B cell (primary cell): ENCODE data around the gene CDA. TPM values are rescaled to one million over a fixed set of nuclear protein-coding genes. Genes with fewer than 3 reads are reported as not detected.

Source experiments
- ATAC-seq: fragments of 200-7000 bp; cut with Tn5 transposase; one replicate; pipeline ENCODE4 v1.10.0; 2021; ENCODE audit warnings: low read depth, mild to moderate bottlenecking, moderate number of reproducible peaks, moderate library complexity
- CTCF ChIA-PET: fragments of 350-600 bp; sonication (Branson Sonifier 250); formaldehyde crosslinking; loops from one replicate; lab custom pipeline; 2021; ENCODE audit warnings: antibody characterized with exemption, inconsistent platforms; lab: Charles Lee
- POLR2A ChIA-PET: fragments of 350-600 bp; sonication (Branson Sonifier 250); formaldehyde crosslinking; loops from one replicate; lab custom pipeline; 2021; ENCODE audit warnings: antibody characterized with exemption; lab: Charles Lee
- DNase-seq: peaks from one replicate; pipeline ENCODE4 v3.0.0; 2013
- H2AFZ ChIP-seq: 2 replicates; pipeline ENCODE4 v1.6.1; 2012; ENCODE audit warnings: mild to moderate bottlenecking, low read depth, low read length; ENCODE audit not compliant: insufficient read depth, poor library complexity, severe bottlenecking
- H3K27ac ChIP-seq, 2 donors: 1 replicate in 1 of 2; 2 replicates in 1 of 2; pipeline ENCODE4 v1.5.1; 2012 to 2013; ENCODE audit warnings: low read length in 2 of 2, mild to moderate bottlenecking in 2 of 2, moderate library complexity in 1 of 2
- H3K27me3 ChIP-seq, 4 experiments: fragments of 200-600 bp in 1 of 4; sonication (generic) in 1 of 4; replicated peaks in 1 of 4; 1 replicate in 2 of 4; 2 replicates in 2 of 4; pipeline versions ENCODE4 v1.6.1 to v1.7.0; 2013 to 2016; ENCODE audit warnings: low read length in 3 of 4, mild to moderate bottlenecking in 2 of 4, mixed read lengths in 1 of 4, moderate library complexity in 1 of 4; ENCODE audit not compliant: insufficient read depth in 4 of 4, control insufficient read depth in 3 of 4; ENCODE audit errors: control extremely low read depth in 1 of 4
- H3K36me3 ChIP-seq, 2 experiments: replicated peaks in 1 of 2; 1 replicate in 1 of 2; 2 replicates in 1 of 2; pipeline versions ENCODE4 v1.6.1 to v1.7.1; 2013; ENCODE audit warnings: low read length in 1 of 2; ENCODE audit not compliant: insufficient read depth in 2 of 2, control insufficient read depth in 1 of 2; ENCODE audit errors: control extremely low read depth in 1 of 2, extremely low read depth in 1 of 2
- H3K4me1 ChIP-seq, 2 donors: fragments of 200-600 bp in 1 of 2; sonication (generic) in 1 of 2; 1 replicate in 1 of 2; 2 replicates in 1 of 2; pipeline versions ENCODE4 v1.5.1 to v1.6.1; 2013 to 2017; ENCODE audit warnings: low read length in 2 of 2; ENCODE audit not compliant: control insufficient read depth in 2 of 2, insufficient read depth in 2 of 2
- H3K4me2 ChIP-seq: replicated peaks from 2 replicates; pipeline ENCODE3; 2012; ENCODE audit warnings: mild to moderate bottlenecking, low read depth, low read length; ENCODE audit not compliant: poor library complexity, severe bottlenecking
- H3K4me3 ChIP-seq, 5 experiments: fragments of 200-600 bp in 1 of 5; sonication (generic) in 1 of 5; 1 replicate in 3 of 5; 2 replicates in 2 of 5; pipeline versions ENCODE4 v1.5.1 to v1.7.0; 2011 to 2016; ENCODE audit warnings: low read length in 4 of 5, mild to moderate bottlenecking in 4 of 5, low read depth in 2 of 5, control low read depth in 1 of 5, moderate library complexity in 1 of 5; ENCODE audit not compliant: insufficient read depth in 1 of 5; ENCODE audit errors: control extremely low read depth in 1 of 5, extremely low read depth in 1 of 5
- H3K79me2 ChIP-seq: fragments of 200-600 bp; sonication (generic); one replicate; pipeline ENCODE4 v1.6.0; 2016; ENCODE audit warnings: low read length; ENCODE audit not compliant: control insufficient read depth, insufficient read depth
- H3K9ac ChIP-seq: fragments of 200-600 bp; sonication (generic); 2 replicates; pipeline ENCODE4 v1.6.1; 2017; ENCODE audit warnings: mild to moderate bottlenecking, low read length, moderate library complexity
- H3K9me3 ChIP-seq, 3 donors: one replicate each; pipeline versions ENCODE4 v1.6.1 to v1.7.1; 2013; ENCODE audit warnings: low read length in 2 of 3; ENCODE audit not compliant: control insufficient read depth in 2 of 3, insufficient read depth in 1 of 3; ENCODE audit errors: control extremely low read depth in 1 of 3
- H4K20me1 ChIP-seq: 2 replicates; pipeline ENCODE4 v1.6.0; 2012; ENCODE audit warnings: mild to moderate bottlenecking, low read length; ENCODE audit not compliant: insufficient read depth, control insufficient read depth, poor library complexity, severe bottlenecking
- H3K27ac Mint-ChIP-seq: one replicate; pipeline ENCODE4 v1.8.0; 2021; ENCODE audit warnings: mixed read lengths
- H3K27me3 Mint-ChIP-seq: one replicate; pipeline ENCODE4 v1.8.0; 2021; ENCODE audit warnings: mixed read lengths
- H3K4me1 Mint-ChIP-seq: one replicate; pipeline ENCODE4 v1.8.0; 2021; ENCODE audit warnings: mixed read lengths
- H3K4me3 Mint-ChIP-seq: one replicate; pipeline ENCODE4 v1.8.0; 2021; ENCODE audit warnings: mixed read lengths
- H3K9me3 Mint-ChIP-seq: one replicate; pipeline ENCODE4 v1.8.0; 2022; ENCODE audit warnings: mixed read lengths; ENCODE audit not compliant: insufficient read depth
- CTCF ChIP-seq: fragments of 200-600 bp; IDR thresholded peaks from one replicate; pipeline ENCODE4 v1.8.0; 2022; ENCODE audit warnings: antibody characterized with exemption, mild to moderate bottlenecking
- EZH2 ChIP-seq: IDR thresholded peaks from 2 replicates; pipeline ENCODE4 v1.6.1; 2012; ENCODE audit warnings: borderline replicate concordance, low read depth, mild to moderate bottlenecking, moderate library complexity, low read length; ENCODE audit not compliant: insufficient read depth, poor library complexity, severe bottlenecking
- WGBS: methylation state at CpG from one replicate; pipeline ENCODE4 v1.1.5; 2013; ENCODE audit warnings: missing lambda C conversion rate; ENCODE audit not compliant: insufficient coverage; 5-methylcytosine and 5-hydroxymethylcytosine counted together
- intact Hi-C: fragments of 100-400 bp; cut with micrococcal nuclease; formaldehyde crosslinking; loops from one replicate; pipeline ENCODE4 v1.10.0; 2022
- polyA plus RNA-seq: library from polyadenylated mRNA; depleted of rRNA; stranded (reverse); fragments of >200 nt; gene quantifications from 2 replicates; pipeline ENCODE4 v1.2.3, GENCODE V29; 2012
- total RNA-seq, 2 donors: library from RNA; stranded (reverse); fragments of 120-200 nt in 1 of 2; gene quantifications; 1 replicate in 1 of 2; 2 replicates in 1 of 2; pipeline versions ENCODE4 v1.2.3 to v1.2.4, GENCODE V29; 2013 to 2022

The CDA gene
- total and polyA plus RNA-seq, 2 donors (not counting 1 experiment from before 2014, with no cell fraction given): 0.64 TPM; not detected in 1

- intact Hi-C loops: no loop called here
- H3K27me3 Mint-ChIP-seq: peaks cover 22% of the 10 kb centered on the region
Observed at GRCh38 chr1:20602851-20603450, 14.1 kb downstream of the CDA start.

More at GRCh38 chr1:20602851-20603450, 14.1 kb downstream of the CDA start:
- ChIA-PET POLR2A (no interaction called here), CTCF (no interaction called here)
- Mint-ChIP-seq H3K9me3 (no peaks in the 10 kb centered on the region), H3K4me1 (no peaks in the 10 kb centered on the region), H3K27ac (no peak overlapping the region), H3K4me3 (no peak overlapping the region)
- Histone ChIP-seq H4K20me1 (no peaks in the 10 kb centered on the region), H2AFZ (no peak overlapping the region), H3K9ac (no peak overlapping the region), H3K27ac (no peak overlapping the region), H3K4me3 (no peak overlapping the region), H3K27me3 (peaks cover 0 to 7% (median 0%) of the 10 kb centered on the region in 4 experiments), H3K79me2 (no peaks in the 10 kb centered on the region), H3K36me3 (no peaks in the 10 kb centered on the region), H3K9me3 (no peaks in the 10 kb centered on the region), H3K4me2 (no peak overlapping the region), H3K4me1 (no peaks in the 10 kb centered on the region)
- WGBS: 87% methylated on average over 2 of the region's 4 CpGs
- TF ChIP-seq EZH2 (no peak), CTCF (no peak)
- DNase-seq (no peak), ATAC-seq (no peak)
